ENCODE data around the gene GALNT12.

The GALNT12 gene

GRCh38 chr9:98774746-98775145 lies 32.7 kb upstream of the GALNT12 start:
- 0 out of 2 replicates have a peak, but pooled peaks have one; percentile 21 for TF ChIP-seq YY1 (IDR thresholded peaks at IDR 0.05; ENCODE audit: low read depth)
- TF ChIP-seq EP300 (IDR thresholded peaks at IDR 0.05; ENCODE audit: borderline replicate concordance) = no peak

DNA sequence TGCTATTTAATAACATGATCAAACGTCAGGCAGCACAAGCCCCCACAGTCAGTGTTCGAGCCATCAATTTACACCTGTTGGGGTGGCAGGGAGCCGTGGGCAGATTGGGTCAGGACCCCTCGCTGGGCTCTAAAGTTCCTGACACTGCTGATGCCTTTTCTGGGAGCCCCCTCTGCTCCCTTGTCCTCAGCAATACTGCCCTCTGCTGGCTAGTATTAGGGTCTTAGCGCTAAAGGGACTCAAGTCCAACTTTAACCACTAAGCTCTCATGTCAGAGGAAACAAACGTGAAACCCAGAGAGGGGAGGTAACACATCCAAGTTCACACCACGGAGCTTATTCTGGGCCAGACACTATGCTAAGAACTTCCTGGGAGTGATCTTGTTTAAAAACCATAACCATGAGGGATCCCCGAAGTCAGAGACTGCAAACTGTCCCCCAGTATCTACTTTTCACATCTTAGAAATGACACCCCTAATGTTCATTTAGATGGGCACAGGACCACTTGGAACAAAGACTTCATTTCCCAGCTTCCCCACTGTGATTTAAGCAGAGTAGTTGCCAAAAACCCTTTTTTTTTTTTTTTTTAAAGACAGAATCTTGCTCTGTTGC lies 31.5 kb upstream of the GALNT12 start:
- TF ChIP-seq EGR1 (IDR thresholded peaks at IDR 0.05) = no peak
- TF ChIP-seq USF1 (IDR thresholded peaks at IDR 0.05) = no peak
- TF ChIP-seq RAD21 (IDR thresholded peaks at IDR 0.05; ENCODE audit: low read depth) = peak; percentile 71
- no peak for TF ChIP-seq EP300 (IDR thresholded peaks at IDR 0.05; ENCODE audit: borderline replicate concordance)

GRCh38 chr9:98777618-98778017 lies 29.9 kb upstream of the GALNT12 start:
- TF ChIP-seq, protein P1, sequence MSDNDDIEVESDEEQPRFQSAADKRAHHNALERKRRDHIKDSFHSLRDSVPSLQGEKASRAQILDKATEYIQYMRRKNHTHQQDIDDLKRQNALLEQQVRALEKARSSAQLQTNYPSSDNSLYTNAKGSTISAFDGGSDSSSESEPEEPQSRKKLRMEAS (IDR thresholded peaks at IDR 0.05) = no peak
- TF ChIP-seq EGR1 (IDR thresholded peaks at IDR 0.05) (no peak), CEBPB (IDR thresholded peaks at IDR 0.05) (no peak), TCF12 (IDR thresholded peaks at IDR 0.05; ENCODE audit: low read depth) (no peak), EP300 (IDR thresholded peaks at IDR 0.05; ENCODE audit: borderline replicate concordance) (no peak), YY1 (IDR thresholded peaks at IDR 0.05; ENCODE audit: low read depth) (no peak), FOXM1 (IDR thresholded peaks at IDR 0.05; ENCODE audit: borderline replicate concordance, low read depth) (no peak), NFIC (IDR thresholded peaks at IDR 0.05) (no peak), RAD21 (IDR thresholded peaks at IDR 0.05; ENCODE audit: low read depth) (no peak), ZBTB7A (IDR thresholded peaks at IDR 0.05; ENCODE audit: low read depth) (no peak), CREB1 (IDR thresholded peaks at IDR 0.05; ENCODE audit: low read depth) (no peak), TAF1 (IDR thresholded peaks at IDR 0.05; ENCODE audit: low read depth) (no peak), TEAD4 (IDR thresholded peaks at IDR 0.05) (no peak), USF1 (IDR thresholded peaks at IDR 0.05) (no peak)
- TF ChIP-seq, protein P2, sequence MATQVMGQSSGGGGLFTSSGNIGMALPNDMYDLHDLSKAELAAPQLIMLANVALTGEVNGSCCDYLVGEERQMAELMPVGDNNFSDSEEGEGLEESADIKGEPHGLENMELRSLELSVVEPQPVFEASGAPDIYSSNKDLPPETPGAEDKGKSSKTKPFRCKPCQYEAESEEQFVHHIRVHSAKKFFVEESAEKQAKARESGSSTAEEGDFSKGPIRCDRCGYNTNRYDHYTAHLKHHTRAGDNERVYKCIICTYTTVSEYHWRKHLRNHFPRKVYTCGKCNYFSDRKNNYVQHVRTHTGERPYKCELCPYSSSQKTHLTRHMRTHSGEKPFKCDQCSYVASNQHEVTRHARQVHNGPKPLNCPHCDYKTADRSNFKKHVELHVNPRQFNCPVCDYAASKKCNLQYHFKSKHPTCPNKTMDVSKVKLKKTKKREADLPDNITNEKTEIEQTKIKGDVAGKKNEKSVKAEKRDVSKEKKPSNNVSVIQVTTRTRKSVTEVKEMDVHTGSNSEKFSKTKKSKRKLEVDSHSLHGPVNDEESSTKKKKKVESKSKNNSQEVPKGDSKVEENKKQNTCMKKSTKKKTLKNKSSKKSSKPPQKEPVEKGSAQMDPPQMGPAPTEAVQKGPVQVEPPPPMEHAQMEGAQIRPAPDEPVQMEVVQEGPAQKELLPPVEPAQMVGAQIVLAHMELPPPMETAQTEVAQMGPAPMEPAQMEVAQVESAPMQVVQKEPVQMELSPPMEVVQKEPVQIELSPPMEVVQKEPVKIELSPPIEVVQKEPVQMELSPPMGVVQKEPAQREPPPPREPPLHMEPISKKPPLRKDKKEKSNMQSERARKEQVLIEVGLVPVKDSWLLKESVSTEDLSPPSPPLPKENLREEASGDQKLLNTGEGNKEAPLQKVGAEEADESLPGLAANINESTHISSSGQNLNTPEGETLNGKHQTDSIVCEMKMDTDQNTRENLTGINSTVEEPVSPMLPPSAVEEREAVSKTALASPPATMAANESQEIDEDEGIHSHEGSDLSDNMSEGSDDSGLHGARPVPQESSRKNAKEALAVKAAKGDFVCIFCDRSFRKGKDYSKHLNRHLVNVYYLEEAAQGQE (IDR thresholded peaks at IDR 0.05; ENCODE audit: low read depth) = no peak

- no peak for TF ChIP-seq TEAD4 (IDR thresholded peaks at IDR 0.05)
- no peak for TF ChIP-seq RAD21 (IDR thresholded peaks at IDR 0.05; ENCODE audit: low read depth)
- TF ChIP-seq YY1 (IDR thresholded peaks at IDR 0.05; ENCODE audit: low read depth) = no peak
- TF ChIP-seq TAF1 (IDR thresholded peaks at IDR 0.05; ENCODE audit: low read depth) = no peak
Measured at GRCh38 chr9:98778251-98778650, 29.2 kb upstream of the GALNT12 start.

DNA sequence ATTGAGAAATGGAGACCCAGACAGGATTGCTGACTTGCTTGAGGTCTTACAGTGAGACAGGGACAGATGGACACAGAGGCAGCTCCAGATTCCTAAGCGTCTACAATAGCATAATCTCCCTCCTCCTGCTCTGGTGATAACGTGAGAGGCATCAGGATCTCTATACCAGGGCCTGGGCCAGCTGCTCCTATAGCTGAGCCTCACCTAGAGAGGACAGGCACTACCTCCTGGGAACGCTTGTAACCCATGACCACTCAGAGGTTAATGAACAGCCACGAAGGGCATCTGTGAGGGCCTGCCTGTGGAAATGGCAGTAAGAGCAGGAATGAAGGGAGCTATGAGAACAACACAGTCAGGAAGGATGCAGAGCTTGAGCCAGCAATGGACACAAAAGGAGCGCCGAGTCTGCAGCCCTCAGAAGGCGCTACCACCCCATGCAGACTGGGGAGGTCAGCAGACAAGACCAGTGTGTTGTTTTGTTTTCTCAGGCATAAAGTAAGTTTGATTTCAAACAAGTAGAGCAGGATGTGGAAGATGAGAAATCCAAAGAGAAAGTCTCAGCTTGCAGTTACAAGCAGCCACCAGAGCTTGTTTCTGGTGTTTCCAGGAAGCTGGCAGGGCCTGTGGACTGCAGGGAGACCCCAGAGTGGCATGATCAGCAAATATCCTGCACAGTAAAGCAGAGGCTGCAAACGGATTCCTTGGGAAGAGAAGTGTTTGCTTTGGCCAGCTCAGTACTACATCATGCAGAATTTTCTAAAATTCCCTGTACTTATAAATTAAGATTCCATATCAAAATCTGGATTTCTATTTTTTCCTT lies 28.5 kb upstream of the GALNT12 start:
- TF ChIP-seq ZBTB7A (IDR thresholded peaks at IDR 0.05; ENCODE audit: low read depth) = no peak
- TF ChIP-seq EP300 (IDR thresholded peaks at IDR 0.05; ENCODE audit: borderline replicate concordance) = no peak
- no peak for TF ChIP-seq EGR1 (IDR thresholded peaks at IDR 0.05)
- no peak for TF ChIP-seq TEAD4 (IDR thresholded peaks at IDR 0.05)
- TF ChIP-seq YY1 (IDR thresholded peaks at IDR 0.05; ENCODE audit: low read depth) = no peak
- no peak for TF ChIP-seq CREB1 (IDR thresholded peaks at IDR 0.05; ENCODE audit: low read depth)
- TF ChIP-seq RAD21 (IDR thresholded peaks at IDR 0.05; ENCODE audit: low read depth) = no peak
- no peak for TF ChIP-seq TAF1 (IDR thresholded peaks at IDR 0.05; ENCODE audit: low read depth)
- TF ChIP-seq, protein P1 (IDR thresholded peaks at IDR 0.05) = no peak
- no peak for TF ChIP-seq TCF12 (IDR thresholded peaks at IDR 0.05; ENCODE audit: low read depth)
- no peak for TF ChIP-seq NFIC (IDR thresholded peaks at IDR 0.05)
- TF ChIP-seq USF1 (IDR thresholded peaks at IDR 0.05) = no peak
- TF ChIP-seq, protein P2 (IDR thresholded peaks at IDR 0.05; ENCODE audit: low read depth) = no peak
- TF ChIP-seq FOXM1 (IDR thresholded peaks at IDR 0.05; ENCODE audit: borderline replicate concordance, low read depth) = no peak
- TF ChIP-seq CEBPB (IDR thresholded peaks at IDR 0.05) = no peak
